Activated B cell treated with CpG ODN at 0.5 μM for 24 hours (primary cell): ENCODE results near the gene SNTB2. TPM values are rescaled to one million over a fixed set of nuclear protein-coding genes. Genes with fewer than 3 reads are reported as not detected.
"Not testable (repeated sequence)": the region's sequence is repeated elsewhere in the genome, so short reads cannot be mapped to it uniquely, and the experiment has no call there.

ENCODE experiments used
- ATAC-seq: fragments of 200-7000 bp; cut with Tn5 transposase; one replicate; pipeline ENCODE4 v1.10.0; 2021; ENCODE audit warnings: low read depth, mild to moderate bottlenecking, moderate library complexity
- CTCF ChIA-PET: fragments of 350-600 bp; sonication (Branson Sonifier 250); formaldehyde crosslinking; loops from one replicate; lab custom pipeline; 2021; ENCODE audit warnings: antibody characterized with exemption; lab: Charles Lee
- POLR2A ChIA-PET: fragments of 350-600 bp; sonication (Branson Sonifier 250); formaldehyde crosslinking; loops from one replicate; lab custom pipeline; 2021; ENCODE audit warnings: antibody characterized with exemption; lab: Charles Lee
- DNase-seq: peaks from one replicate; pipeline ENCODE4 v3.0.0; 2022
- H3K27ac Mint-ChIP-seq: one replicate; pipeline ENCODE4 v1.8.0; 2020; ENCODE audit warnings: mixed read lengths
- H3K27me3 Mint-ChIP-seq: one replicate; pipeline ENCODE4 v1.8.0; 2021; ENCODE audit warnings: mixed read lengths
- H3K36me3 Mint-ChIP-seq: one replicate; pipeline ENCODE4 v1.8.0; 2021; ENCODE audit warnings: low read depth, mixed read lengths
- H3K4me1 Mint-ChIP-seq: one replicate; pipeline ENCODE4 v1.8.0; 2021; ENCODE audit warnings: mixed read lengths
- H3K4me3 Mint-ChIP-seq: one replicate; pipeline ENCODE4 v1.8.0; 2020; ENCODE audit warnings: mild to moderate bottlenecking, mixed read lengths
- H3K9me3 Mint-ChIP-seq: one replicate; pipeline ENCODE4 v1.8.0; 2020; ENCODE audit warnings: mixed read lengths
- CTCF ChIP-seq: fragments of 200-600 bp; IDR thresholded peaks from one replicate; pipeline ENCODE4 v1.8.0; 2022; ENCODE audit warnings: antibody characterized with exemption, mild to moderate bottlenecking
- intact Hi-C: fragments of 100-400 bp; cut with micrococcal nuclease; formaldehyde crosslinking; loops from one replicate; pipeline ENCODE4 v1.15.1; 2024
- total RNA-seq: library from RNA; stranded (reverse); gene quantifications from 2 replicates; pipeline ENCODE4 v1.2.3, GENCODE V29; 2022

Gene SNTB2
- total RNA-seq, result 7.7 and 9.9 TPM in 2 replicates

GRCh38 chr16:69186642-69187445, at the start of gene SNTB2:
TSS of gene SNTB2 (plus strand) at chr16:69187164. CDS start at chr16:69187167, 3 bp downstream.
- Mint-ChIP-seq H3K36me3 (peaks cover 5% of the 10 kb centered on the region), H3K4me3 (peak within 1 kb of the TSS; percentile 98), H3K4me1 (peaks cover 35% of the 10 kb centered on the region), H3K27me3 (no peaks in the 10 kb centered on the region), H3K9me3 (no peaks in the 10 kb centered on the region), H3K27ac (peak within 1 kb of the TSS; percentile 99)
- intact Hi-C loops, result loop anchor here (1.0 to 10.0 kb wide), 6 partner anchors 14 to 900 kb away; partner anchors contain the start of genes CHTF8, NQO1, UTP4 and VPS4A
- TF ChIP-seq CTCF, result no peak
- DNase-seq (peak; percentile 86), ATAC-seq (peak; percentile 81)
- POLR2A ChIA-PET, result interaction anchor here (0.6 to 2.8 kb wide), 8 partner anchors 16 to 397 kb away, joined by 3 to 20 read pairs (median 3); partner anchors contain the start of genes CHTF8, TANGO6 and UTP4
- CTCF ChIA-PET, result interaction anchor here (0.8 to 1.6 kb wide), 2 partner anchors 8 to 37 kb away, joined by 3 to 6 read pairs; no protein-coding TSS in a partner anchor

- ChIA-PET POLR2A (no interaction called here), CTCF (no interaction called here)
- Mint-ChIP-seq H3K27ac (no peak overlapping the region), H3K9me3 (no peaks in the 10 kb centered on the region), H3K4me1 (peaks cover 8% of the 10 kb centered on the region), H3K36me3 (peaks cover 71% of the 10 kb centered on the region), H3K27me3 (no peaks in the 10 kb centered on the region), H3K4me3 (no peak overlapping the region)
- ATAC-seq (no peak), DNase-seq (no peak)
- intact Hi-C loops, result loop anchor here (10.0 kb wide), 1 partner anchor 626 kb away; the partner anchor contains the start of gene WWP2
- TF ChIP-seq CTCF, result no peak
Measured at GRCh38 chr16:69138608-69139007, 48.4 kb upstream of the SNTB2 start.

GRCh38 chr16:69139464-69139863, 47.5 kb upstream of the SNTB2 start:
- peaks cover 73% of the 10 kb centered on the region for H3K36me3 Mint-ChIP-seq
- intact Hi-C loops, result loop anchor here (10.0 kb wide), 1 partner anchor 625 kb away; the partner anchor contains the start of gene WWP2
- POLR2A ChIA-PET, H3K27me3 Mint-ChIP-seq, ATAC-seq, DNase-seq, H3K4me3 Mint-ChIP-seq, H3K27ac Mint-ChIP-seq, H3K9me3 Mint-ChIP-seq, H3K4me1 Mint-ChIP-seq: not testable (repeated sequence)
- CTCF ChIA-PET, result interaction anchor here (1.6 kb wide), 1 partner anchor 11 kb away, joined by 5 read pairs; no protein-coding TSS in a partner anchor

GRCh38 chr16:69141014-69141413, 46.0 kb upstream of the SNTB2 start:
- POLR2A ChIA-PET, result interaction anchor here (1.4 kb wide), 1 partner anchor 46 kb away, joined by 3 read pairs; the partner anchor contains the start of gene SNTB2
- CTCF ChIA-PET, result no interaction called here
- H3K9me3 Mint-ChIP-seq, result no peaks in the 10 kb centered on the region
- H3K36me3 Mint-ChIP-seq, result peaks cover 83% of the 10 kb centered on the region
- intact Hi-C loops, result no loop called here
- TF ChIP-seq CTCF, result no peak
- H3K27me3 Mint-ChIP-seq, result no peaks in the 10 kb centered on the region
- no peak overlapping the region for H3K27ac Mint-ChIP-seq
- no peak overlapping the region for H3K4me3 Mint-ChIP-seq
- no peak for DNase-seq
- no peaks in the 10 kb centered on the region for H3K4me1 Mint-ChIP-seq
- ATAC-seq, result no peak

GRCh38 chr16:69141936-69142335, 45.0 kb upstream of the SNTB2 start:
- CTCF ChIA-PET, result no interaction called here
- intact Hi-C loops, result no loop called here
- no peak for DNase-seq
- no peaks in the 10 kb centered on the region for H3K4me1 Mint-ChIP-seq
- no peak overlapping the region for H3K4me3 Mint-ChIP-seq
- POLR2A ChIA-PET, result interaction anchor here (1.4 kb wide), 1 partner anchor 45 kb away, joined by 3 read pairs; the partner anchor contains the start of gene SNTB2
- no peaks in the 10 kb centered on the region for H3K9me3 Mint-ChIP-seq
- no peak for TF ChIP-seq CTCF
- H3K27me3 Mint-ChIP-seq, result no peaks in the 10 kb centered on the region
- no peak overlapping the region for H3K27ac Mint-ChIP-seq
- no peak for ATAC-seq
- peaks cover 84% of the 10 kb centered on the region for H3K36me3 Mint-ChIP-seq
